ENCODE results near the gene VRK1. TPM values are rescaled to one million over a fixed set of nuclear protein-coding genes. Genes with fewer than 3 reads are reported as not detected.

Gene VRK1
- total RNA-seq, 1 experiment from 2014 or later: 69.8 TPM

- Histone ChIP-seq H3K36me3 (replicated peaks; ENCODE audit: control insufficient read depth, insufficient read depth, low read length) (no peaks in the 10 kb centered on the region), H3K27me3 (ENCODE audit: control insufficient read depth, insufficient read depth, low read length) (no peaks in the 10 kb centered on the region), H3K4me3 (ENCODE audit: insufficient read depth, low read depth, low read length) (no peak overlapping the region)
- no peak for DNase-seq
These were observed 100.0 kb downstream of the VRK1 start for GRCh38 chr14:96897184-96897583.

GRCh38 chr14:96901227-96901626 lies 104.0 kb downstream of the VRK1 start:
- Histone ChIP-seq H3K27me3 (ENCODE audit: control insufficient read depth, insufficient read depth, low read length) (no peaks in the 10 kb centered on the region), H3K36me3 (replicated peaks; ENCODE audit: control insufficient read depth, insufficient read depth, low read length) (no peaks in the 10 kb centered on the region), H3K4me3 (ENCODE audit: insufficient read depth, low read depth, low read length) (no peak overlapping the region)
- no peak for DNase-seq

GRCh38 chr14:96902004-96902403 lies 104.8 kb downstream of the VRK1 start:
- Histone ChIP-seq H3K36me3 (replicated peaks; ENCODE audit: control insufficient read depth, insufficient read depth, low read length) (no peaks in the 10 kb centered on the region), H3K4me3 (ENCODE audit: insufficient read depth, low read depth, low read length) (no peak overlapping the region), H3K27me3 (ENCODE audit: control insufficient read depth, insufficient read depth, low read length) (no peaks in the 10 kb centered on the region)
- DNase-seq: no peak

GRCh38 chr14:96903444-96904023 lies 106.4 kb downstream of the VRK1 start:
- H3K36me3 ChIP-seq (replicated peaks; ENCODE audit: control insufficient read depth, insufficient read depth, low read length): no peaks in the 10 kb centered on the region
- no peaks in the 10 kb centered on the region for H3K27me3 ChIP-seq (ENCODE audit: control insufficient read depth, insufficient read depth, low read length)
- H3K4me3 ChIP-seq (ENCODE audit: insufficient read depth, low read depth, low read length): no peak overlapping the region
- DNase-seq: no peak

- DNase-seq: no peak
- H3K4me3 ChIP-seq (ENCODE audit: insufficient read depth, low read depth, low read length): no peak overlapping the region
These were observed 107.0 kb downstream of the VRK1 start for GRCh38 chr14:96904201-96904600.

GRCh38 chr14:96905065-96905464 lies 107.9 kb downstream of the VRK1 start:
- no peak for DNase-seq
- Histone ChIP-seq H3K27me3 (ENCODE audit: control insufficient read depth, insufficient read depth, low read length) (no peaks in the 10 kb centered on the region), H3K36me3 (replicated peaks; ENCODE audit: control insufficient read depth, insufficient read depth, low read length) (no peaks in the 10 kb centered on the region), H3K4me3 (ENCODE audit: insufficient read depth, low read depth, low read length) (no peak overlapping the region)

More at GRCh38 chr14:96904201-96904600, 107.0 kb downstream of the VRK1 start:
- Histone ChIP-seq H3K27me3 (ENCODE audit: control insufficient read depth, insufficient read depth, low read length) (no peaks in the 10 kb centered on the region), H3K36me3 (replicated peaks; ENCODE audit: control insufficient read depth, insufficient read depth, low read length) (no peaks in the 10 kb centered on the region)

- Histone ChIP-seq H3K36me3 (replicated peaks; ENCODE audit: control insufficient read depth, insufficient read depth, low read length) (no peaks in the 10 kb centered on the region), H3K27me3 (ENCODE audit: control insufficient read depth, insufficient read depth, low read length) (no peaks in the 10 kb centered on the region), H3K4me3 (ENCODE audit: insufficient read depth, low read depth, low read length) (no peak overlapping the region)
- DNase-seq: no peak
These were observed 108.6 kb downstream of the VRK1 start for GRCh38 chr14:96905825-96906224.

GRCh38 chr14:96906434-96906833 lies 109.3 kb downstream of the VRK1 start:
- no peaks in the 10 kb centered on the region for H3K27me3 ChIP-seq (ENCODE audit: control insufficient read depth, insufficient read depth, low read length)
- H3K4me3 ChIP-seq (ENCODE audit: insufficient read depth, low read depth, low read length): no peak overlapping the region
- DNase-seq: no peak
- no peaks in the 10 kb centered on the region for H3K36me3 ChIP-seq (replicated peaks; ENCODE audit: control insufficient read depth, insufficient read depth, low read length)

- Histone ChIP-seq H3K4me3 (ENCODE audit: insufficient read depth, low read depth, low read length) (no peak overlapping the region), H3K36me3 (replicated peaks; ENCODE audit: control insufficient read depth, insufficient read depth, low read length) (no peaks in the 10 kb centered on the region), H3K27me3 (ENCODE audit: control insufficient read depth, insufficient read depth, low read length) (no peaks in the 10 kb centered on the region)
- no peak for DNase-seq
These were observed 112.7 kb downstream of the VRK1 start for GRCh38 chr14:96909841-96910364.

- H3K36me3 ChIP-seq (replicated peaks; ENCODE audit: control insufficient read depth, insufficient read depth, low read length): no peaks in the 10 kb centered on the region
- H3K27me3 ChIP-seq (ENCODE audit: control insufficient read depth, insufficient read depth, low read length): no peaks in the 10 kb centered on the region
- H3K4me3 ChIP-seq (ENCODE audit: insufficient read depth, low read depth, low read length): no peak overlapping the region
- no peak for DNase-seq
These were observed 114.4 kb downstream of the VRK1 start for GRCh38 chr14:96911499-96912149.

GRCh38 chr14:96914571-96915128 lies 117.5 kb downstream of the VRK1 start:
- H3K27me3 ChIP-seq (ENCODE audit: control insufficient read depth, insufficient read depth, low read length): no peaks in the 10 kb centered on the region
- DNase-seq: no peak
- no peak overlapping the region for H3K4me3 ChIP-seq (ENCODE audit: insufficient read depth, low read depth, low read length)
- H3K36me3 ChIP-seq (replicated peaks; ENCODE audit: control insufficient read depth, insufficient read depth, low read length): no peaks in the 10 kb centered on the region

GRCh38 chr14:96915478-96915877 lies 118.3 kb downstream of the VRK1 start:
- H3K4me3 ChIP-seq (ENCODE audit: insufficient read depth, low read depth, low read length): no peak overlapping the region
- H3K27me3 ChIP-seq (ENCODE audit: control insufficient read depth, insufficient read depth, low read length): no peaks in the 10 kb centered on the region
- no peaks in the 10 kb centered on the region for H3K36me3 ChIP-seq (replicated peaks; ENCODE audit: control insufficient read depth, insufficient read depth, low read length)
- DNase-seq: no peak

- H3K27me3 ChIP-seq (ENCODE audit: control insufficient read depth, insufficient read depth, low read length): no peaks in the 10 kb centered on the region
- no peaks in the 10 kb centered on the region for H3K36me3 ChIP-seq (replicated peaks; ENCODE audit: control insufficient read depth, insufficient read depth, low read length)
- no peak overlapping the region for H3K4me3 ChIP-seq (ENCODE audit: insufficient read depth, low read depth, low read length)
- DNase-seq: no peak
These were observed 119.6 kb downstream of the VRK1 start for GRCh38 chr14:96916751-96917150.

GRCh38 chr14:96917442-96917963 lies 120.3 kb downstream of the VRK1 start:
- Histone ChIP-seq H3K27me3 (ENCODE audit: control insufficient read depth, insufficient read depth, low read length) (no peaks in the 10 kb centered on the region), H3K36me3 (replicated peaks; ENCODE audit: control insufficient read depth, insufficient read depth, low read length) (no peaks in the 10 kb centered on the region), H3K4me3 (ENCODE audit: insufficient read depth, low read depth, low read length) (no peak overlapping the region)
- no peak for DNase-seq

GRCh38 chr14:96920023-96920422 lies 122.8 kb downstream of the VRK1 start:
- Histone ChIP-seq H3K27me3 (ENCODE audit: control insufficient read depth, insufficient read depth, low read length) (no peaks in the 10 kb centered on the region), H3K36me3 (replicated peaks; ENCODE audit: control insufficient read depth, insufficient read depth, low read length) (no peaks in the 10 kb centered on the region), H3K4me3 (ENCODE audit: insufficient read depth, low read depth, low read length) (no peak overlapping the region)
- no peak for DNase-seq
